Measurements from ENCODE around the gene MS4A5. TPM values are rescaled to one million over a fixed set of nuclear protein-coding genes. Genes with fewer than 3 reads are reported as not detected.

Gene MS4A5
- total RNA-seq, 1 donor from 2014 or later = not detected

GRCh38 chr11:60485987-60486386 is 56.6 kb downstream of the MS4A5 start:
- DNase-seq = no peak

GRCh38 chr11:60492488-60493009 is 63.2 kb downstream of the MS4A5 start, which contains the start of gene MS4A12:
MS4A12 (plus strand) TSS chr11:60492778; CDS start chr11:60497319, 4,541 bp downstream.
- DNase-seq = no peak

GRCh38 chr11:60493454-60493853 is 64.1 kb downstream of the MS4A5 start:
- DNase-seq = no peak

Other genes with a start within 250 kb of the MS4A5 start
- gene MS4A6A, start 246.5 kb upstream of the MS4A5 start, total RNA-seq = 33.6 TPM
- 0.49 TPM for gene MS4A4E, start 186.4 kb upstream of the MS4A5 start, total RNA-seq
- 13.8 TPM for gene MS4A4A, start 148.9 kb upstream of the MS4A5 start, total RNA-seq
- not detected for gene MS4A6E, start 102.3 kb upstream of the MS4A5 start, total RNA-seq
- 8.4 TPM for gene MS4A7, start 51.0 kb upstream of the MS4A5 start, total RNA-seq
- gene MS4A14, start 33.1 kb upstream of the MS4A5 start, total RNA-seq = 0.20 TPM
- gene MS4A1, start 26.3 kb downstream of the MS4A5 start, total RNA-seq = 0.39 TPM
- not detected for gene MS4A12, start 63.2 kb downstream of the MS4A5 start, total RNA-seq
- not detected for gene MS4A13, start 85.8 kb downstream of the MS4A5 start, total RNA-seq